Muscle of back (tissue), 11 donors: ENCODE data around the gene ARHGAP33. TPM values are rescaled to one million over a fixed set of nuclear protein-coding genes. Genes with fewer than 3 reads are reported as not detected.

Experiments used
- DNase-seq, 3 donors: peaks; one replicate each; pipeline versions ENCODE4 v3.0.0 to v3.0.0-alpha.2; 2013
- polyA plus RNA-seq, 10 donors: library from polyadenylated mRNA; unstranded; fragments of 120-200 nt; gene quantifications; one replicate each; pipeline ENCODE4 v1.2.1, GENCODE V29; 2013; ENCODE audit not compliant: insufficient read length in 10 of 10

The ARHGAP33 gene
- polyA plus RNA-seq, 10 donors: 7.1 to 24.1 (median 14.5) TPM

- DNase-seq: no peak
Observed at GRCh38 chr19:35740108-35740422, 35.3 kb upstream of the ARHGAP33 start.

GRCh38 chr19:35740423-35741202 lies 34.8 kb upstream of the ARHGAP33 start:
- peak; percentile 97 to 99 (median 98) for DNase-seq

GRCh38 chr19:35741203-35741515 lies 34.2 kb upstream of the ARHGAP33 start:
- DNase-seq: no peak

GRCh38 chr19:35742121-35742724 lies 33.1 kb upstream of the ARHGAP33 start, which contains the start of gene IGFLR1:
IGFLR1 (minus strand) TSS chr19:35742452; CDS start chr19:35741180, 1,272 bp downstream.
- DNase-seq: no peak

- DNase-seq: no peak
Observed at GRCh38 chr19:35743640-35744429, 31.5 kb upstream of the ARHGAP33 start.

GRCh38 chr19:35744430-35745327 lies 30.7 kb upstream of the ARHGAP33 start:
- DNase-seq: peak; percentile 96 to 97 (median 96)

- DNase-seq: peak; percentile 99 to 100 (median 100)
Observed at GRCh38 chr19:35745328-35746086, 29.9 kb upstream of the ARHGAP33 start, which contains the start of the genes PSENEN and U2AF1L4. PSENEN (plus strand) TSS chr19:35745651; CDS start chr19:35745931, 280 bp downstream. U2AF1L4 (minus strand) TSS chr19:35745418; CDS start chr19:35745391, 27 bp downstream.

GRCh38 chr19:35746087-35746462 lies 29.3 kb upstream of the ARHGAP33 start:
- DNase-seq: no peak

GRCh38 chr19:35746531-35746930 lies 28.8 kb upstream of the ARHGAP33 start:
- DNase-seq: no peak

GRCh38 chr19:35748106-35749020 lies 27.0 kb upstream of the ARHGAP33 start, which contains the start of gene LIN37:
LIN37 (plus strand) TSS chr19:35748576; CDS start chr19:35748725, 149 bp downstream.
- DNase-seq: peak; percentile 100

GRCh38 chr19:35750167-35750566 lies 25.2 kb upstream of the ARHGAP33 start:
- no peak for DNase-seq

- no peak for DNase-seq
Observed at GRCh38 chr19:35751839-35752745, 23.3 kb upstream of the ARHGAP33 start.

- DNase-seq: no peak
Observed at GRCh38 chr19:35752746-35753350, 22.5 kb upstream of the ARHGAP33 start.

- no peak for DNase-seq
Observed at GRCh38 chr19:35753634-35754369, 21.6 kb upstream of the ARHGAP33 start.

GRCh38 chr19:35754370-35755130 lies 20.8 kb upstream of the ARHGAP33 start:
- no peak for DNase-seq

- DNase-seq: no peak
Observed at GRCh38 chr19:35755131-35755549, 20.2 kb upstream of the ARHGAP33 start.
